NCI-H524 treated with DMSO at 0.1 percent for 48 hours (cell line): ENCODE data around the gene KIF6.
"Not testable (repeated sequence)": the region's sequence is repeated elsewhere in the genome, so short reads cannot be mapped to it uniquely, and the experiment has no call there.

Source experiments
- DNase-seq: peaks from one replicate; lab custom pipeline; 2025; lab: John Stamatoyannopoulos, UW

The KIF6 gene

GRCh38 chr6:39496915-39497314 is 228.3 kb downstream of the KIF6 start:
- no peak for DNase-seq

DNA sequence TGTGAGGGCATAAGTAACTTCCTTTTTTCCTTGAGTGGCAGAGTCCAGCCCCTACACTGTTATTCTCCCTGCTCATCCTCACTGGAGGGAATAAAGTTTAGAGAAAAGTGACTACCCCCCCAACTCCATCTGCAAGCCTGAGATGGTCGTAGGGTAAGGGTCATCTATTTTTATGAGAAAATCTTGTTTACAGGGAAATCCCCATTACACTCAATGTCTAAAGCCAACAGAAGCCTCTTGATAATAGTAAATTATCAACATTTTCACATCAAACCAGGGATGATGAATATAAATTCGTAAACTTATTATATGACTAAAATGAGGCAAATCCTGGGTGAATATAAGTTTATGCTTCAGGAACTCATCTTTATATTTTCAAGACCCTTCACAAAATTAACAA is 228.8 kb downstream of the KIF6 start:
- DNase-seq: no peak

DNA sequence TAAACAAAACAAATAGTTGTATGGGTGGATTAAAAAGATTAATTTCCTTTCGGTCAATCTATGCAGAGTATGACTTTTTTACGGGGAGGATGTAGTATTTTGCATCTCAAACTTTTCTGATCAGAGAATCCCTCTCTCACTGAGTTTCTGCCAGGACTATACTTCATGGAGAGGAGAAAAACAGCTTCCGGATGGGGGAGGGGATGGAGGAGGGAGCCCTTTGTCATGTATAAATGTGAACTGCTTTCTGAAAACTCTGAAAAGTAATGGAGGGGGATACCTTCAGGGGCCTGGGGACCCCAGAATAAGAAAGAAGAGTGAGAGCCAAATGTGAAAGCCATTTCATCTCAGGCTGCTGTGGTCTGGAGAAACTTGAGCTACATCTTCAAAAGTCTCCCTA is 229.6 kb downstream of the KIF6 start:
- DNase-seq: no peak

DNA sequence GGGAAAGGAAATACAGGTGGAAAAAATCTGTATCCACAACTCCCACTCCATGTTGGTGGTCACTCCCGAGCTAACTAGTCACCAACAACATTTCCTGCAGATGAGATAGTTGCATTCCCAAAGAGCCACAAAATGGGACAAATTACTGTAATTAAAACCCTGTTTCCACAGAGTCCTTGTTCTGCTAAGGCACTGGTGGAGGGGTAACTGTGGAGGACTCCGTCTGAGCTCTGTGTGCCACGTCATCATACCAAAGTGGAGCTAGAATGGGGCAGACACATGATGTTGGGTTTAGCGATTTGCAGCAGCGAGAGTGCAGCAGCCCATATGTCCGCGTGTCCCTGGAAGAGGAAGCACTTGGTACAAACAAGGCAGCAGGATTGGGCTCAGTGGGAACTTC is 230.2 kb downstream of the KIF6 start:
- DNase-seq: no peak

- DNase-seq: no peak
Observed at GRCh38 chr6:39493777-39494176, 231.4 kb downstream of the KIF6 start.

DNA sequence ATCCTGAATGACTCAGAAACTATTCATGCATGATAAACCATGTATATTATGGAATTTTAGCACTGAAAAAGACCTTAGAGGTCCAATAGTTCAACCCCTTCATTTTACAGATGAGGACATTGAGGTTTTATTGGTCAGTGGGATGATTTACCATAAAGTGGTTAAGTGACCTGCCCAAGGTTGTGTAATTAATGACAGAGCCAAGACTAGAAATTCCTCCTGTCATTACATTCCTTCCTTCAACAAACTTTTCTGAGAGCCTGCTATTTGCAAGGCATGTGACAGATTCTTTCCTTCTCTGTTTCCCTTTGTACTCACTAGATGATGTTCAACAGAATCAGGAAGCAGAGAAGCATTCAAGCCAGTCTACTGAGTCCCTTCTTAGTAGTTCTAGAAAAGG is 232.0 kb downstream of the KIF6 start:
- no peak for DNase-seq

DNA sequence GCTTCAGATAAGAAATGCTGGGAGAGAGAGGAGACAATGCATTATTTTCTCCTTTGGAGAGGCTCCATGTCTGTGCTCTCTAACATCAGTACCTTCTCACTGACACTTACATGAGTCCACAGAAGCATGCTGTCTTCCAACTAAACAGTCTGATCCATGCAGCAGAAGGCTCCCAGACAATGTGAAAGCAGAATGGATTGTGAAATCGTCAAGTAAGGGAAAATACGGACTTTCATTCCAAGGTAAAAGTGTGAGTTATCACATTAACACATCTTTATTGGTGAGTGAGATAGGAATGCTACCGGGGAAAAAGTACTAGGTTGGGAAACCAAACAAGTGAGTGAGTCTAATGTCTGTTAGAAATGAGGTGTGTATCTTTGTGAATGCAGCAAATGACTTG is 235.1 kb downstream of the KIF6 start:
- DNase-seq: no peak

DNA sequence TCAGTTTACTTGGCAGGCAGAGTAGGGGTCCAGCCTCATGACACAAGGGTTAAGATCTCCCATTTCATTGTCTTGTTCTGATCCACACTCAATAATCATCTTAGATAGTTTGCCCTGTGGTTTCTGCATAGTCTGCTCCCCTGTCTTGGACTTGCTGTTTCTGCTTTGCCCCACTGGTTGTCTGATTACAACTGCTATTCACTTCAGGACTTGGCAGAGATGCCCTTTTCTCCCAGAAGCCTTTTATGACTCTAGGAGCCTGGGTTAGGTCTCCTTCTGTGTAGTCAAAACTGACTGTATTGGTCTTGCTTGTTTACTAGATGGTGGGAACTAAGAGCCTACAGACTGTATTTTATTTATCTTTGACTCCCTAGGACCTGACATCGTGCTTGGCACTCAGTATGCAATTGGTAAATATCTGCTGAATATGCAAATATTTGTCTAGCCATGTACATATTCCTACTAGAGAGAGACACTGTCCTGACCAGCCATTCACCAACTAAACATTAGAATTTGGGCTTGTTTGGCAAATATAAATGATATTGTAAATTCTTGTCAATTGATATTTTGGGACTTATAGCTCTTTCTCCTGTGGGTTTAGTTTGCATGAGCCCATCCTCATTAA is 236.8 kb downstream of the KIF6 start:
- no peak for DNase-seq

DNA sequence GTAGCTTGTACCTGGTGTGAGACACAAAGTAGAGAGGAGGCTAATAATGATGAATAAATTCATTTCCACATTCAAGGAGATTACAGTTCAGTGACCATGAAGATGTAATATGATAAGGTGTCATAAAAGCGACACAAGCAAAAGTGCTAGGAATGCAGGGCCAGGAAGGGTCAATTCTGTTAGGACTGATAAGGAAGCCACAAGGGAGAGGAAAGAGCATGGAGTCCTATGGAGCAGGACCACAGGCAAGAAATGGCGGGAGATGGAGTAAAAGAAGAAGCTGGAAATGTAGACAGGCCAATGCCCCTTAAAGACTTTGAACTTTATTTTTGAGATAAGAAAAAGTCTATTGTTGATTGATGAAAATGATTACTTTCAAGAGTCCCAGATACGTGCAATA is 240.9 kb downstream of the KIF6 start:
- no peak for DNase-seq

DNA sequence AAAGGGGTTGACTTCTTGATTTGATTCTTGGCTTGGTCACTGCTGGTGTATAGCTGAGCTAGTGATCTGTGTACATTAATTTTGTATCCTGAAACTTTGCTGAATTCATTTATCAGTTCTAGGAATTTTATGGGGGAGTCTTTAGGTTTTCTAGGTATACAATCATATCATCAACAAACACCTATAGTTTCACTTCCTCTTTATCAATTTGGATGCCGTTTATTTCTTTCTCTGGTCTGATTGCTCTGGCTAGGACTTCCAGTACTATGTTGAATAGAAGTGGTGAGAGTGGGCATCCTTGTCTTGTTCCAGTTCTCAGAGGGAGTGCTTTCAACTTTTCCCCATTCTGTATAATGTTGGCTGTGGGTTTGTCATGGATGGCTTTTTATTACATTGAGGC is 245.4 kb downstream of the KIF6 start:
- DNase-seq: not testable (repeated sequence)

- DNase-seq: no peak
Observed at GRCh38 chr6:39476670-39477069, 248.5 kb downstream of the KIF6 start.

DNA sequence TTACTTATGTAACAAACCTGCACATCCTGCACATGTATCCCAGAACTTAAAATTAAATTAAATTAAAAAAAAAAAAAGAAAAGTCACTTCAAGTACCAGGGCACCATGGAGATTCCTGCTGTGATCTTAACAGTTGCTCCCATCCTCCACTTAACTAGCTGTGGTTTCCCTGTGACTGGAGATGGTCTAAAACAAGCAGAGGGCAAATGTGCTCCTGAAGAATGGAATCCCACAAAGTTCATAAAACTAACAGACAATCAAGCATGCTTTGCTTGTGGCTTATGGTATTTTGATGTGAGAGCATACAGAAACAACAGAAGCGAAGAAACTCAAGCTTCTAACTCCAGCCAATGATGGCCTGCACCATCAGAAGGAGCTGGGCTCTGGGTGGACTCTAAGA is 249.1 kb downstream of the KIF6 start:
- DNase-seq: no peak

DNA sequence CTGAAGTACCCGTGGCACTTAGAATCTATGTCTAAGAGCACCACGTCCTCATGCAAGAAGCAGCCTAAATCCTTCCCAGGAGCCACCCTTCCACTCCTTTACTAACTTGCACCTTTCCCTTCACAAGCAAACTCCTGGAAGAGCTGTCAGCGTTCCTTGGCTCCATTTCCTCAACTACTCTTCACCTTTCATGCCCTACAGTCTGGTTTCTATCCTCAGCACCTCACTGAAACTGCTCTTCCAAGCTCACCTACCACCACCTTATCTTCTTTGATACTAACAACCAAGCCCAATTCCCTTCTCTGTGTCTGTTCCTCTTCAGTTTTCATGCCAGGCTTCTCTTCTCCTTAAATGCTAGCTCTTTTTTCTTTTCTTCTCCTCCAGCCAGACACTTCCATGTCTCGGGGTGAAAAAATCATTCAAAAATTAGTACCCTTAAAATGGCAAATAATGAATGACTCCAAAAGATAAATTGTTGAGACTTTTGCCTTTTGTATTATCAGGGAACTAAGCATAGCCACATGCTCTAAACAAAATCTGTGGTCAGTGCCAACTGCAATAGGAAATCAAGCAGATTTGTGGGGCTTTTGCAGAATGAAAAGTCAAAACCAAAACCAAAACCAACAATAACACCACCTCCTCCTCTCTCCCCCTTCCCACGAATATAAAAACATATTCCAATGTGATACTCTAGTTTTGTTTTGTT is 253.1 kb downstream of the KIF6 start:
- DNase-seq: no peak

- DNase-seq: no peak
Observed at GRCh38 chr6:39470506-39470905, 254.7 kb downstream of the KIF6 start.

- DNase-seq: no peak
Observed at GRCh38 chr6:39468385-39468784, 256.8 kb downstream of the KIF6 start.

DNA sequence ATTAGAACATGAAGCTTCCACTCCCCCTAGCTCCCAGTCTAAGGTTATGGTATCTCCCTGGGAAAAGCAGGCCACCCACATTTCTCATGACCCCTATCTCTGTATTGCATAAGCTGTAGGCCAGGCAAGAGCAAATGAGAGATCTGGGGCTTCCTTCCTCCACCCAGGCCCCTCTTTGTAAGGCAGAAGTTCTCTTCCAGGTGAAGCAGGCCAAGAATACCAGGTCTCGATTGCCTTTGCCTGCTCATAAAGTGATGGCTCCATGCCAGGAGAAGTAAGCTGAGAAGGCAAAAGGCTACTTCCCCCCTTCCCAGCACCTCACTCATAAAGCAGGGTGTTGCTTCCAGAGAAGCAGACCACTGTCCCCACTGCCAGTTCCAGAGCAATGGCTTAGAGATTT is 258.6 kb downstream of the KIF6 start:
- no peak for DNase-seq

- no peak for DNase-seq
Observed at GRCh38 chr6:39465539-39465938, 259.7 kb downstream of the KIF6 start.

DNA sequence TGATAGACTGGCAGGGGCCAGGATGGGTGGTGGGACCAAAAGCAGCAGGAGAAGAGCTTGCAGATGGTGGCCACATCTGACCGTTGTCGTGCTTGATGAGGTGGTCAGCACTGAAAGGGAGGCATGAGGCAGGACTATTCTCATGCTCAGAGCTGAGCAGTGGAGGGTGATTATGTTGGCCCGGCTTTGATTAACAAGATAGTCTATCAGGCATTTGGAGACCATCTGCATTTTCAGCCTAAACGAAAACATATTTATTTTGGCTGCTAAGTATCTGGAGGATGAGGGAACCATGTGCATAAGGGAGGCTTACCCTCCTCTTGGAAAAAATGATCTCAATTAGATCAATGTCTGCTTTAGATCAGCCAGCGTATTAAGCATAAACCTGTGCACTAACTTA is 261.1 kb downstream of the KIF6 start:
- DNase-seq: no peak

DNA sequence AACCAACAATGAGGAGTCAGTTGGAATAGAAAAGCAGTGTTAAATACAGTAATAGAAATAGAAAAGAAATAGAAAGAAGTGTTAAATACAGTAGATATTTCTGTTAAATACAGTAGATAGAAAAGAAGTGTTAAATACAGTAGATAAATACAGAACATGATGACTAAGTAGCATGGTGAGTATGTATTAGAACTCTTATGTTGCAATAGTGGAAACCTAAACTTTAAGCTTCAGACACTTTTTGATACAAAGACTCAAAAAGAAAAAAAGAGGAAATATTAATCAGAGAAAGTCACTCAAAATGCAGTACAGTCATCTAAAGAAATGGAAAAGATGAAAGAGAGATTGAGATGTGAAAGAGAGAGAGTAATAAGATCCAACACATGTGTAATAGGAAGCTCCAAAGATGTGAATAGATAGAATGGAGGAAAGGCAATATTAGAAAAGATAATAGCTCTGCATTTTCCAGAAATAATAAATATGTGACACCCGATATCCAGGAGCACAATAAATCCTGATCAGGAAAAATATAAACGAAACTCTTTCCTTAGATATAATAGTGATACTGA is 271.2 kb downstream of the KIF6 start:
- DNase-seq: no peak

DNA sequence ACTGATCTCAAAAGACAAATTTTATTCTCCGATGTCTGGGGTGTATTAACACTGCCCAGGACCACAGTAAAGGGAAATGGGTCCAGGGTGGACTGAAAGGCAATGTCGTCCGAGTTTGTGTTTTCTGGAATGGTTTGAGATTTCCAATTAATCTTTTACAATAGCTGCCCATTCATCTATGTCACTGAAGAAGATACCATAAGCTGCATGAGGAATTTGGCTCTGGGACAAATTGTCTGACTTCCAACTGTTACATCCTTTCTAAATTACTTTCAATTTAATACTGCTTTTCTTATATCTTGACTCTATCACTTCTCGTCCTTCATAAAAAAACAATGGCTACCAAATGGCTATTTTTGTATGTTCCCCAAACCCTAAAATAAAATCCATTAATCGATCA is 272.0 kb downstream of the KIF6 start:
- DNase-seq: no peak

DNA sequence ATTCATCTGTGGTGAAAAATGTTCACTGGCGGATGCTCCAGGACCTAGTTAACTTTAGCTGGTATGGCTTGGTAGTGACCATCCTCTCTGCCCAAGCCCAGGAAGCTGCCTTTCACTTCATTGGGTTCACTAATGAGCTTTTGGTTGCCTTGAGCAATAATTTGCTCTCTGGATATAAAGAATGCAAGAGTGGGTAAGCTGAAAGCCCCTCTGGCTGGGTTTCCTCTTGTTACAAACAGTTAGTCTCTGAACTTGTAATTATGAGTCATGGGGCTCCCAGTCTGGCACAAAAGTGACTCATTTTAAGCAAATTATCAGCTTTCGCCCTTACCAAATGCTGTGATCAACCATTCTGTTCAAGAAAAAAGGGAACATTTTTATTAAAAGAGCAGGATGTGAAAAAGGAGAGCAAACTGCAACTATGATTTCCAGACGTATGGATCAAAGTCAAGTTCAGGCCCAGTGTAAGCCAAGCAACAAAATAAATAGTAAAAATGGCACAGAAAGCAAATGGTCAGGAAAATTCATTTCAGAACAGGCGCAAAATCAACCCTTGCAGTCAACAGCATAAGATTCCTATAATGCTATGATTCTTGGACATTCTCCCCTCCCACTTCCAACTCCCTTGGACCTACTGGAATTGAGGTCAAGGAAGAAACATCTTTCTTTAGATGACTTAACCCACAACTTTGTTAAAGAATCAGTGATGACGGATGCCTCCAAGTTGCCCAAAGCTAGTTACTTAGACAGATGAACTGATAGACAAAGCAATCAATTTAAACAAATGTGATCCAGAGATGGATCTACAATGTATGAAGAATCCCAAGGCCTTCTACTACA is 272.7 kb downstream of the KIF6 start:
- DNase-seq: no peak

DNA sequence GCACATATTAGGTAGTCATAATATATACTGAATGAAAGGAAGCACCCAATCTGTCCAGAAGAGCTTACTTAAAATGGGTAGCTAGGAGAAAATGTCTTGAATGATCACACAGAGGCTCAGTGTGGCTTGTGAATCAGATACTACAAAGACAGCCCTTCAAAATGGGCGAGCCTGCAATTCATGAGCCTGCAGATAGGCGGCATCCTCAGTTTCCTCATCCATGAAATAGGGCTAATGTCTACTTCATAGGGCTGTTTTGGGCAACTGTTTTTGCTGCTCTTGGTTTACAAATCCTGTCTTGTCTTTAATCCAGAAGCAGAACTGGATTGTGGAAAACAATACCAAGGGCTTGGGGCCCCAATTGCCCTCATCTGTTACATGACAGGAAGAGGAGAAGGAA is 273.4 kb downstream of the KIF6 start:
- DNase-seq: no peak

GRCh38 chr6:39449022-39449421 is 276.2 kb downstream of the KIF6 start:
- no peak for DNase-seq
